GM21390 (cell line): ENCODE results near the gene PARD3B.

ENCODE experiments used
- ATAC-seq: cut with Tn5 transposase; IDR thresholded peaks from one replicate; pipeline ENCODE4 v1.9.1; 2021; ENCODE audit not compliant: unreplicated experiment

The PARD3B gene

DNA sequence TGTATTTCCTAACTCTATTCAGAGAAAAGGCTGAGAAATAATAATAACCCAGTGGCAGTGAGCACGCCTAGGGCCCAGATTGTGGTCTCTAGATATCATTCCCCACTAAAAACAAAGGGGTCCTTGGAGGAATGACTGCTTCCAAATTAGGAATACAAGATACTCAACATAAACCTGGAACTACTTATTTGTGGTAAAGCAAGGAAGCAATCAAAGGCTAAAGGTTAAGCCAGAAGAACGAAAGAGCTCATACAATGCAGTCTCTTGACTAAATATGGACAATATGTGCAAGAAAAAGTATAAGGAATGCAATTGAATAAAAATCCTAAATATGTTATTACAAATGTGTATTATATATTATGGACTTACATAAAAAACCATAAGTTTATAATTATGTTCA is 883.5 kb downstream of the PARD3B start:
- no peak for ATAC-seq

DNA sequence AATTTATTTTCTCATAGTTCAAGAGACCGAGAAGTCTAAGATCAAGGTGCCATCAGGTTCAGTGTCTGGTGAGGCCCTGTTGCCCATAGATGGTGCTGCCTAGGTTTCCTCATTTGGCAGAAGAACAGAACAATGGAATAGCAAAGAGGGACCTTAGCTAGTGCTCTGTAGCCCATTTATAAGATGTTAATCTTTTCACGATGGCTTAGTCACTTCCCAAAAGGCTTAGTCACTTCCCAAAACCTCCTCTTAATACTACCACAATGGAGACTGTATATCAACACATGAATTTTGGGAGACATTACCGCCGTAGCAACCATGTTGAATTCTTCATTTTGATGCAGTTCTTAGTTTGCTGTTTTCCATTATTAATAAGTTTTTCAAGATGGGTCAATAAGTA is 890.7 kb downstream of the PARD3B start:
- ATAC-seq = no peak

- no peak for ATAC-seq
These were observed 893.0 kb downstream of the PARD3B start for GRCh38 chr2:205438241-205438640.

- no peak for ATAC-seq
These were observed 894.3 kb downstream of the PARD3B start for GRCh38 chr2:205439621-205440020.

DNA sequence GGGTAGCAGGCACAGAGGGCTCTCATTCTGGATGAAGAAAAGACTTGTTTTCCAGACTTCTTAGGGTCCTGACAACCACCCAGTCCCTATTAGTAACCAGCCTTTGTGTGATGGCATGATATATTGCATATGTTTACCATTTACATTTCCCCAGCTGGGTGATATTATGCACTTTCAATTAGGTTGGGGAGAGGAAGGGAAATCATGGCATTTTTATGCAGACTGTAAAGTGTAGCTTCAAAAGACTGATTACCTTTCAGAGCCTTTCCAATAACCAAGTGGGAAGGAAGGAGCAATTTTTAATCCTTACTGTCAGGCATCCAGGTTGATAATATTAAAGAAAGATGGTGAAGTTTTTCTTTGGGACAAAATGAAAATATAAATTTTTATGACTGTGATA is 896.2 kb downstream of the PARD3B start:
- no peak for ATAC-seq

DNA sequence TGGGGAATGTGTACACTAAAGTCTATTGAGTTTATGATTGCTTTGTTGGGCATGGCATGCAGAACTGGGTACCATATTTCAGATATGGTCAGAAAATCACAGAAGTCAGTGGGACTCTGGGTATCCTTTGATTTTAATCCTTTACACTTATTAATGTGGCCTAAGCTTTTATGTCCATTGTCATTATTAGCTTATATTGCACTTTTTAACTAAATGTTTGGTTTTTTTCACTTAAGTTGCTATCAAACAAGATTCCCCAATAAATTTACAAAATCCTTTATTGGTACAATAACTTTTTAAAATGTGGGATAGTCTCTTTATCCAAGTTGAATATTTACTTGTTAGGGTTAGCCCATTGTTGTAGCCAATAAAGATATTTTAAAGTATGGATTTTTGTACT is 902.9 kb downstream of the PARD3B start:
- ATAC-seq = no peak

GRCh38 chr2:205451901-205452512 is 906.7 kb downstream of the PARD3B start:
- ATAC-seq = no peak

- no peak for ATAC-seq
These were observed 907.9 kb downstream of the PARD3B start for GRCh38 chr2:205453202-205453601.

DNA sequence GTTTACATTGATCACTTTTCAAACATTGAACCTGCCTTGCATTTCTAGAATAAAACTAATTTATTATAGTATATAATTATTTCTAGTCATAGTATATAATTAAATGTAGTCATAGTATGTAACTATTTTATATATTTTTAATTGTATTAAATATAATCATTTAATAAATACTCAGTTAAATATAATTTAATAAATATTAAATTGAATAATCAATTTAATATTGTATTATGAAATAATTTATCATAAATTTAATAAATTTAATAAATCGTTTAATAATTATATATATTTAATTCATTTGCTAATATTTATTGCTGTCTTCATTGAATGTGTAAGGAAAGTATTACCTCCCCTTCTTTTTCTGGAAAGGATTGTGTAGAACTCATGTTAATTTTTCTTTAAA is 911.4 kb downstream of the PARD3B start:
- ATAC-seq = no peak

- ATAC-seq = no peak
These were observed 914.9 kb downstream of the PARD3B start for GRCh38 chr2:205460217-205460616.

GRCh38 chr2:205461169-205461568 is 915.9 kb downstream of the PARD3B start:
- no peak for ATAC-seq

- ATAC-seq = no peak
These were observed 916.7 kb downstream of the PARD3B start for GRCh38 chr2:205461678-205462665.

DNA sequence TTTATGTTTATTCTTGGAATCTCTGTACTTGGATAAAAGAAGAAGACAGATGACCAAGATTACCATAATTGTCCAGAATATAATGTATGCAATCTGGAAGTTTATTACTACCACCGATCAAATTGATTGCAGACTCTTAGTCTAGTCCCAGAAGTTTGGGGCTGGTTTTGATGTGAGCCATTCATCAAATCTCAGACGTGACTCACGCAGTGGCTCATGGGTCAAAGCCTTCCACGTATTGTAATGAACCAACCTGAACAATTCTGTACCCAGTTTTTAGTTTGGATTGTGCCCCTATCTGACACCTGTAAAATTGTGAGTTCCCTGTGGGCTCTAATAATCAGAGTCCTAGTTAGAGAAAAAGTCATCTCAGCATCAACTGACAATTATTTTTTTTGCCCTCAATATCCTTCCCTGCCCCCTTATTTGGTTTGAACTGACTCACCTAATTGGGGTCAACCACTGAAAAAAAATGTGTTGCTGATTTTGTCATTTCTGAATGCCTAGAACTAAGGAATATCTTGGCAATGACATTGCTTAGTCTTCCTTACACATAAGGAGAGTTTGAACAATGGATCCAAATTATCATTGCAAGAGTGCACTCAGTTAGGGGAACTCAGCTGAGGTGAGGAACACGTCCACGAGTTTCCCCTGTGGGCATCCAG is 917.5 kb downstream of the PARD3B start:
- no peak for ATAC-seq

DNA sequence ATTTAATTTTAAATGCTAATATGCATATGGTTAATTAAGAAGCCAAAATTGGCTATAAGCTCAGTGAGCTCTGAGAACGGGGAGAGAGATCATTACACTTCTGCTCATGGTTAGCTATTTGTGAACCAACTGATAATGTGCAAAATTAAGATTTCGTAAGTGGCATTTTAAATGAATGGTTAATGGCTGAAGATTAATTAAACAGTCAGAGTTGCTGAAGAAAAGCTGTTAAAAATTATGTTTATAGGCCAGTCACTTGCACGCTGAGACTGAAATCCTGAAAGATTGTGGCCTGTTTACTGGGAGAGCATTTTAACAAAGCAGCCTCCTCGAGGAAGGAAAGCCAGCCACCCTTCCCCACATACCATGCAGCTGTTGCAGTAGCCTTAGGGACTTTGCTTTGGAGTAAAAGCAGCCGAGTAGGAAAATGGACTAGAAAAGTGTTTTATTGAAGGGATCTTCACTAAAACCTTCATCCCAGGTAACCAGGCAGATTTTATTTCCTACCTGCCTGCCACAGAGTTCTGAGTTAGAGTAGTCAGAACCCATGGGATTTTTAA is 918.3 kb downstream of the PARD3B start:
- no peak for ATAC-seq

- ATAC-seq = no peak
These were observed 919.4 kb downstream of the PARD3B start for GRCh38 chr2:205464681-205465080.

DNA sequence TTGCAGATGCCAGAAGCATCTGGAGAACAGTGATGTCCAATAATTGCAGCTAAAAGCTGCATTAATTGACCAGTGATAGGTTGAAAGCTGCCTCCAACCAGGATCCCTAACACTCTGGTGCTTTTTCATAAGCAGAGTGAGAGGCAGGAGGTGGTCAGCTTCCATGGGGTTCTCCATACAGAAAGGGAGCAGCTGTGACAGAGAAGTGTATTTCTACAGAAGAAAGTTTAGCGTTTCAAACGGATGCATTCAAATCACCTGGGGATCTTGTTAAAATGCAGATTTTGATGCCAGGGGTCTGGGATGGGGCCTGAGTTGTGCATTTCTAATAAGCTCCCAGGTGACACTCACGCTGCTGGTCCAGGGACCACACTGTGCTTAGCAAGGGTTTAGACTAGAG is 920.5 kb downstream of the PARD3B start:
- no peak for ATAC-seq

DNA sequence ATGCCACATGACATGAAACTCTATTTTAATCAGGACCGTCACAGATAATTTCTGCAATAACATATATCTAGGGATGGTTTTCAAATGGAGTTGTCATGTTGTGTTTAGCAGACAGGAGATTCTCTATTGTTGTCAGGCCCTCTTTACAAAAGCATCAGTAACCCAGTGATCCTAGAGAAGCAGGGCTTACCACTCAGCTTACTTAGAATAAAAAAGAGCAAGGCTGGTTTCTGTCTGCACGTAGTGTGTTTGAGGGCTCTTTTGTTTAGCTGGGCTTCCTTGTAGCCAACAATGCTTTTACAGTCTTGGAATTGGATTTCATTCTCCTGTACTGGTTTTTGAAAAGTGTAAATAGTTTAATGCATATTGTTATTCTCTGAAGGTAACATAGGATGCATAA is 926.5 kb downstream of the PARD3B start:
- ATAC-seq = no peak

DNA sequence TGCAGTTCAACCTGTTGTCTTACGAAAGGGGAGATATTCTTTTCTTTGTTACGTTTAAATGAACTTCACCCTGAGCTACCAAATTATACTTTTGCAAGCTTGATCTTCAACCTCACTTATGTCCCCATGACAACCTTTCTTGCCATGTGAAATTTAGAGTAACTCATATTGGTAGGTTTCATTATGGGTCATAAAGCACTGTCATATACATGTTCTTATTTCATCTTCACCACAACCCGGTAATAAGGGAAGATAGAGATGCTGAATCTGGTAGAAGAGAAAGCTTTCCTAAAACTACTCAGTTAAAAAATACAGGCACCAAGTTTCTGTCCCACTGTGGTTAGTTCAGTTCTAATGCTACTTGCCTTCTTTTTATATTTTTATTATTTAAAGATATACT is 928.5 kb downstream of the PARD3B start:
- no peak for ATAC-seq

- no peak for ATAC-seq
These were observed 929.6 kb downstream of the PARD3B start for GRCh38 chr2:205474741-205475415.

GRCh38 chr2:205475416-205475768 is 930.1 kb downstream of the PARD3B start:
- no peak for ATAC-seq
